Uterus (tissue), 2 donors: ENCODE measurements around the gene HORMAD2.

Experiments used
- CTCF ChIP-seq, 4 experiments: fragments of 200-600 bp in 2 of 4; fragments of 450-650 bp in 2 of 4; sonication (generic) in 2 of 4; IDR thresholded peaks; one replicate each; pipeline ENCODE4 v1.5.1; 2016 to 2019; ENCODE audit warnings: antibody characterized with exemption in 4 of 4, mild to moderate bottlenecking in 2 of 4, moderate library complexity in 1 of 4
- POLR2A ChIP-seq, 2 donors: fragments of 450-650 bp; IDR thresholded peaks; one replicate each; pipeline ENCODE4 v1.6.1; 2016; ENCODE audit warnings: antibody characterized with exemption in 2 of 2, mild to moderate bottlenecking in 1 of 2, moderate library complexity in 1 of 2

- TF ChIP-seq CTCF (IDR thresholded peaks at IDR 0.05) (no peak), POLR2A (IDR thresholded peaks at IDR 0.05) (no peak)
Observed at GRCh38 chr22:30074994-30075393, 5.3 kb upstream of the HORMAD2 start.
